Forelimb muscle (tissue), 1 donor: Measurements from ENCODE around the gene PRELID2. TPM values are rescaled to one million over a fixed set of nuclear protein-coding genes. Genes with fewer than 3 reads are reported as not detected.
"Not testable (repeated sequence)": the region's sequence is repeated elsewhere in the genome, so short reads cannot be mapped to it uniquely, and the experiment has no call there.

Source experiments
- DNase-seq: peaks from one replicate; pipeline ENCODE4 v3.0.0-alpha.2; 2013; ENCODE audit warnings: low read depth
- polyA plus RNA-seq: library from polyadenylated mRNA; unstranded; fragments of 120-200 nt; gene quantifications from one replicate; pipeline ENCODE4 v1.2.1, GENCODE V29; 2013; ENCODE audit not compliant: insufficient read length

PRELID2 gene
- polyA plus RNA-seq, 1 donor = 3.6 TPM

DNA sequence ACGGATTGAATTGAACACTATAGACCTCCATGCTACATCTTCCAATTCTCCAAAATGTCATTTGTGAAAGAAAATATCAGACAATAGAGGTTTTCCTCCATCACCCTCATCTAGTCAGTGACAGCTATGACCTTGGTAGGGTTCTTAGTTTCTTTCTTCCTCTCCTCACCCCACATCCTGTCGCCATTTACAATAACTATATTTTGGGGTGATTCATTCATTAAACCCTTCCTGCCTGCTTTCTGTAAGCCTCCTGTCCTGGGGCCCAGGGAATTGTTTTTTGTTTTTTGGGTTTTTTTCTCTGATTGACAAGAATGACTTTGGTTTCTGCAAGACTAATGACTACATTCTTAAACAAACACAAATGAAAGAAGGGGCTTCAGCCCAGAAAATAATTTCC is 82.6 kb downstream of the PRELID2 start:
- no peak for DNase-seq

GRCh38 chr5:145750199-145750598 is 84.9 kb downstream of the PRELID2 start:
- DNase-seq = no peak

- DNase-seq = no peak
These were observed 91.6 kb downstream of the PRELID2 start for GRCh38 chr5:145743396-145744061.

DNA sequence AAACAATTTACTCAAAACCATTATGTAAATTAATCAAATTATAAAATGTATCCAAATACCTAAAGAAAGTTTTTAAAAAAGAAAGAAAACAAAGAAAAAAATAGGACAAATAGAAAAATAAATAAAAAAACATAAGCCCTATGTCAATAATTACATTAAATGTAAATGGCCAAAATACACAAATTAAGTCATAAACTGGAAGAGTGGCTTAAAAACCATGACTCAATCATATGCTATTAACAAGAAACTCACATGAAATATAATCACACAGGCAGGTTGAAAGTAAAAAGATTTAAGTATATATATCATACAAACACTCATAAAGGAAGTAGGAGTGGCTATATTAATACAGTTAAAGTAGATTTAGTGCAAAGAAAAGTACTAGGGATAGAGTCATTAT is 95.3 kb downstream of the PRELID2 start:
- no peak for DNase-seq

- DNase-seq = no peak
These were observed 96.9 kb downstream of the PRELID2 start for GRCh38 chr5:145738227-145738626.

GRCh38 chr5:145737578-145737977 is 97.6 kb downstream of the PRELID2 start:
- no peak for DNase-seq

GRCh38 chr5:145729956-145730355 is 105.2 kb downstream of the PRELID2 start:
- DNase-seq = not testable (repeated sequence)

GRCh38 chr5:145723516-145723915 is 111.6 kb downstream of the PRELID2 start:
- DNase-seq = no peak

GRCh38 chr5:145718956-145719355 is 116.2 kb downstream of the PRELID2 start:
- DNase-seq = no peak

GRCh38 chr5:145715412-145715811 is 119.7 kb downstream of the PRELID2 start:
- DNase-seq = no peak

DNA sequence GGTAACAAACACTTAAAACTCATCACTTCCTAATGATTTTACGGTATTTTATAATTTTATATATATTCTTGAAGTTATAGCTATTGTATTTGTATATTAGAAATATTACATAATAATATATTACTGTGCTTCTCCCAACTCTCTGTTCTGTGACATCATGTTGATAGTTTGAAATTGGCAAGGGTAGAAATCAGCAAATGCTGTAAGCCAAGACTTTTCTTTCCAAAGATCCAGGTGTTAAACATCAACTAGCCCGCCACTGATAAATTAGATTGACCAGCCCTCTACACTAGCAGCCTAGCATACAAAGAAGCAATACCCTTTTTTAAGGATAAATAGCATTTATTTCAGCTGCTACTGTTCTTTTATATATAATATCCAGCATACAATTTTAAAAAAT is 122.9 kb downstream of the PRELID2 start:
- DNase-seq = no peak

DNA sequence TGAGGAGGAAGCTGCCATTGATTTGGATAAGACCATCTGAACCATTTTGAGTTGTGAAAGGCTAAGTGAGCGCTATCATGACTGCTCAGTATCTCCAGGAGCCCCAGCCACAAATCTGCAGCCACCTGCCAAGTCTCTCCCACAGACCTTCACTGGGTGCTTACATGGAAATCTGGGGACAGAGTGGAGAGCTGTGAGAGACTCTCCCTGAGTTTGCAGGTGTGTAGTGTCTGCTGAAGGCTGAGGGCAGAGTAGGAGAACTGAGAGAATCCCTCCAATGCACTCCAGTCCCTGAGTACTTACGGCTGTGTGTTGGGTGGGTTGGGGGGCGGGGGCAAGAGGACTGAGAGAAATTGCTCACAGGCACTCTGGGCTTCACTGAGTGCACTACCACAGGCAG is 123.7 kb downstream of the PRELID2 start:
- DNase-seq = no peak

Other genes with a start within 250 kb of the PRELID2 start
- not detected for gene GRXCR2, start 37.7 kb upstream of the PRELID2 start, polyA plus RNA-seq
- gene SH3RF2, start 101.2 kb upstream of the PRELID2 start, polyA plus RNA-seq = 9.3 TPM